PC-3 (cell line): ENCODE results near the gene TNS3. TPM values are rescaled to one million over a fixed set of nuclear protein-coding genes. Genes with fewer than 3 reads are reported as not detected.

Experiments
- ATAC-seq: fragments of 200-7000 bp; cut with Tn5 transposase; 2 replicates; pipeline ENCODE4 v1.9.1; 2020; ENCODE audit warnings: mild to moderate bottlenecking, moderate library complexity
- BruUV-seq: library from RNA; stranded (reverse); fragments of 400-500 nt; replicated peaks from 2 replicates; lab custom pipeline; 2021; lab: Mats Ljungman, UMichigan
- CTCF ChIA-PET: fragments of 300-600 bp; sonication (Branson Sonifier 250); formaldehyde crosslinking; loops from one replicate; lab custom pipeline; 2022; ENCODE audit warnings: antibody characterized with exemption; lab: Charles Lee
- POLR2A ChIA-PET: fragments of 300-600 bp; sonication (Branson Sonifier 250); formaldehyde crosslinking; loops from one replicate; lab custom pipeline; 2022; ENCODE audit warnings: antibody characterized with exemption; ENCODE audit not compliant: unreplicated experiment; lab: Charles Lee
- DNase-seq: peaks from one replicate; pipeline ENCODE4 v3.0.0-alpha.2; 2015
- H2AFZ ChIP-seq: fragments of 300-600 bp; sonication (generic); 2 replicates; pipeline ENCODE4 v1.6.0; 2016; ENCODE audit warnings: antibody characterized with exemption, low read length
- H3F3A ChIP-seq: fragments of 300-600 bp; sonication (generic); one replicate; pipeline ENCODE4 v1.6.0; 2017; ENCODE audit warnings: antibody characterized with exemption, low read length, control low read depth, mild to moderate bottlenecking; ENCODE audit not compliant: unreplicated experiment
- H3K27ac ChIP-seq: fragments of 300-600 bp; sonication (generic); 2 replicates; pipeline ENCODE4 v1.5.1; 2016; ENCODE audit warnings: mild to moderate bottlenecking, low read length
- H3K27me3 ChIP-seq: fragments of 300-600 bp; sonication (generic); 2 replicates; pipeline ENCODE4 v1.6.1; 2016; ENCODE audit warnings: low read length, mixed read lengths
- H3K36me3 ChIP-seq: fragments of 300-600 bp; sonication (generic); 2 replicates; pipeline ENCODE4 v1.6.1; 2016; ENCODE audit warnings: low read depth, mixed run types, low read length, mixed read lengths
- H3K4me1 ChIP-seq: fragments of 300-600 bp; sonication (generic); 2 replicates; pipeline ENCODE4 v1.5.1; 2016; ENCODE audit warnings: low read length; ENCODE audit not compliant: insufficient read depth
- H3K4me2 ChIP-seq: fragments of 300-600 bp; sonication (generic); 2 replicates; pipeline ENCODE4 v1.6.0; 2016; ENCODE audit warnings: low read length
- H3K4me3 ChIP-seq: fragments of 300-600 bp; sonication (generic); 2 replicates; pipeline ENCODE4 v1.5.1; 2016; ENCODE audit warnings: mild to moderate bottlenecking, low read length, mixed read lengths
- H3K79me2 ChIP-seq: fragments of 300-600 bp; sonication (generic); 2 replicates; pipeline ENCODE4 v1.6.1; 2017; ENCODE audit warnings: low read length, mixed read lengths
- H3K9ac ChIP-seq: fragments of 300-600 bp; sonication (generic); 2 replicates; pipeline ENCODE4 v1.6.0; 2016; ENCODE audit warnings: mild to moderate bottlenecking, low read length
- H3K9me2 ChIP-seq: fragments of 300-600 bp; sonication (generic); replicated peaks from 2 replicates; pipeline ENCODE4 v1.6.1; 2016; ENCODE audit warnings: mixed run types, low read length, mixed read lengths
- H3K9me3 ChIP-seq: fragments of 300-600 bp; sonication (generic); 2 replicates; pipeline ENCODE4 v1.6.1; 2016; ENCODE audit warnings: low read length, mixed read lengths
- H4K20me1 ChIP-seq: fragments of 300-600 bp; sonication (generic); 2 replicates; pipeline ENCODE4 v1.6.1; 2016; ENCODE audit warnings: low read length, mixed read lengths
- CTCF ChIP-seq: fragments of 300-600 bp; sonication (generic); conservative IDR thresholded peaks from 2 replicates; pipeline ENCODE4 v1.5.1; 2017; ENCODE audit warnings: antibody characterized with exemption, low read depth, mild to moderate bottlenecking, low read length
- EZH2 ChIP-seq: fragments of 300-600 bp; sonication (generic); IDR thresholded peaks from one replicate; pipeline ENCODE4 v1.6.1; 2017; ENCODE audit warnings: antibody characterized with exemption, mild to moderate bottlenecking, low read length; ENCODE audit not compliant: unreplicated experiment
- EZH2phosphoT487 ChIP-seq: fragments of 300-600 bp; sonication (generic); IDR thresholded peaks from 2 replicates; pipeline ENCODE4 v1.6.1; 2018; ENCODE audit warnings: mild to moderate bottlenecking, antibody characterized with exemption, low read length, borderline replicate concordance
- intact Hi-C: fragments of 100-400 bp; cut with micrococcal nuclease; formaldehyde crosslinking; loops from 2 replicates; pipeline ENCODE4 v1.9.0; 2023
- total RNA-seq: library from RNA; depleted of rRNA; stranded (reverse); fragments of >200 nt; gene quantifications from 2 replicates; pipeline ENCODE4 v1.2.3, GENCODE V29; 2014

The TNS3 gene
- total RNA-seq, 1 experiment from 2014 or later, result 72.3 TPM

GRCh38 chr7:47563521-47563920 lies 18.4 kb downstream of the TNS3 start:
- Histone ChIP-seq H4K20me1 (peaks cover 4% of the 10 kb centered on the region; the same call in 1 of the 2 replicates), H3K9me3 (no peaks in the 10 kb centered on the region), H3K27me3 (no peaks in the 10 kb centered on the region), H3K4me1 (peaks cover 4% of the 10 kb centered on the region), H3K4me3 (no peak overlapping the region), H3K9me2 (no peaks in the 10 kb centered on the region), H3K36me3 (peaks cover 12% of the 10 kb centered on the region), H3K27ac (no peak overlapping the region), H2AFZ (no peak overlapping the region), H3K4me2 (no peak overlapping the region), H3K79me2 (peaks cover 97% of the 10 kb centered on the region), H3F3A (no peaks in the 10 kb centered on the region), H3K9ac (no peak overlapping the region)
- DNase-seq, result no peak
- POLR2A ChIA-PET, result no interaction called here
- no TSS peak for BruUV-seq
- CTCF ChIA-PET, result no interaction called here
- no peak for ATAC-seq
- TF ChIP-seq EZH2phosphoT487 (no peak), CTCF (no peak), EZH2 (no peak)
- intact Hi-C loops, result no loop called here

DNA sequence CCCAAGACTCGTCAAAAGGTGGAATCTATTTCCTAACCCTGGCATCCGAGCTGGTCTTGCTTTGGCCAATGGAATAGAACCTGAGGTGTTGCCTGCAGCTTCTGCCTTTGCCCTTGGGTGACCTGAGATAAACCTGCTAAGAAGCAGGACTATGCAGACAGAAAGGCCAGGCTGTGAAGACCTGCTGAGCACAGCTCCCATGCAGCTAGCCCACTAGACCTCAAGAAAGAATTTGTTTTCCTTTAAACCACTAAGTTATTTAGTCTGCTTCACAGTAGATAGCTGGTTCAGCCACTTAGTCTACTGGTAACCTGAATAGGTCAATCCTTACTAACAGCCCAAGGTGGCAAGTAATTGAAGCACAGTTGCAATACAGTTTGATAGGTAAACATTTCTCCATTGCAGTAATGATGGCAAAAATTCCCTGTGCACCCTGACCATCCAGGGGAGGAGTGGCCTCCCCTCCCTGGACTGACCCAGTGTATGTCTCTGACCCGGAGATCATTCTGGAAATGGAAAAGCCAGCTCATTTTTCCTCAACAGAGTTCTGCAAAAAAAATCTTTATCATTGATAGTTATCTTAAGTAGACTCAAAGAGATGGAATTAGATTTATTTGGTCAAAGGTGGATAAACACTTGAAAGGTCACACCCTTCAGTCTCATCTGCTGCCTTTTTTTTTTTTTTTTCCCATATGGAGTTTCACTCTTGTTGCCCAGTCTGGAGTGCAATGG lies 20.0 kb downstream of the TNS3 start:
- Histone ChIP-seq H3K27me3 (no peaks in the 10 kb centered on the region), H3K36me3 (peaks cover 8% of the 10 kb centered on the region), H3K79me2 (peaks cover 89% of the 10 kb centered on the region), H3F3A (no peaks in the 10 kb centered on the region), H3K9me2 (no peaks in the 10 kb centered on the region), H3K9me3 (no peaks in the 10 kb centered on the region), H2AFZ (no peak overlapping the region), H3K4me1 (peaks cover 20% of the 10 kb centered on the region), H3K4me2 (no peak overlapping the region), H3K27ac (no peak overlapping the region), H3K9ac (no peak overlapping the region), H4K20me1 (peaks cover 4% of the 10 kb centered on the region; the same call in 1 of the 2 replicates), H3K4me3 (no peak overlapping the region)
- ChIA-PET CTCF (interaction anchor here (0.5 kb wide), 1 partner anchor 55 kb away, joined by 7 read pairs; no protein-coding TSS in a partner anchor), POLR2A (no interaction called here)
- intact Hi-C loops, result no loop called here
- BruUV-seq, result no TSS peak
- no peak for ATAC-seq
- no peak for DNase-seq
- TF ChIP-seq EZH2phosphoT487 (no peak), CTCF (no peak), EZH2 (no peak)
